Heart left ventricle (tissue), 16 donors: ENCODE measurements around the gene MPDZ. TPM values are rescaled to one million over a fixed set of nuclear protein-coding genes. Genes with fewer than 3 reads are reported as not detected.

Source experiments
- ATAC-seq, 4 donors: fragments of 200-7000 bp; cut with Tn5 transposase; one replicate each; pipeline ENCODE4 v1.9.1; 2020 to 2022; ENCODE audit warnings: moderate library complexity in 4 of 4, mild to moderate bottlenecking in 3 of 4, moderate number of reproducible peaks in 1 of 4
- DNase-seq, 5 donors: peaks; one replicate each; pipeline ENCODE4 v3.0.0-alpha.2; 2020
- H3K27ac ChIP-seq, 12 donors: fragments of 200-600 bp; sonication (generic) in 4 of 12; one replicate each; pipeline versions ENCODE4 v1.5.0 to v1.8.0; 2016 to 2022; ENCODE audit warnings: mild to moderate bottlenecking in 2 of 12
- H3K27me3 ChIP-seq, 9 donors: fragments of 200-600 bp; sonication (generic) in 2 of 9; one replicate each; pipeline versions ENCODE4 v1.5.1 to v1.8.0; 2016 to 2022; ENCODE audit warnings: mild to moderate bottlenecking in 3 of 9
- H3K36me3 ChIP-seq, 9 donors: fragments of 200-600 bp; sonication (generic) in 2 of 9; one replicate each; pipeline versions ENCODE4 v1.5.0 to v1.8.0; 2018 to 2022; ENCODE audit warnings: mild to moderate bottlenecking in 2 of 9
- H3K4me1 ChIP-seq, 12 donors: fragments of 200-600 bp; sonication (generic) in 4 of 12; one replicate each; pipeline versions ENCODE4 v1.5.0 to v1.8.0; 2016 to 2022; ENCODE audit warnings: mild to moderate bottlenecking in 3 of 12
- H3K4me3 ChIP-seq, 12 donors: fragments of 200-600 bp; sonication (generic) in 4 of 12; one replicate each; pipeline versions ENCODE4 v1.5.0 to v1.8.0; 2017 to 2022; ENCODE audit warnings: mild to moderate bottlenecking in 9 of 12, moderate library complexity in 4 of 12
- H3K9me3 ChIP-seq, 12 donors: fragments of 200-600 bp; sonication (generic) in 4 of 12; one replicate each; pipeline versions ENCODE4 v1.5.0 to v1.8.0; 2016 to 2022; ENCODE audit warnings: mild to moderate bottlenecking in 1 of 12
- CTCF ChIP-seq, 12 donors: fragments of 200-600 bp; sonication (generic) in 4 of 12; IDR thresholded peaks; one replicate each; pipeline versions ENCODE4 v1.5.0 to v1.8.0; 2018 to 2022; ENCODE audit warnings: antibody characterized with exemption in 12 of 12, mild to moderate bottlenecking in 5 of 12
- POLR2A ChIP-seq, 2 donors: fragments of 450-650 bp; IDR thresholded peaks; one replicate each; pipeline ENCODE4 v1.6.1; 2017; ENCODE audit warnings: antibody characterized with exemption in 2 of 2, mild to moderate bottlenecking in 2 of 2, moderate library complexity in 2 of 2
- WGBS, 4 donors: extraction: QIAGEN DNeasy Blood & Tissue Kit in 2 of 4; methylation state at CpG; one replicate each; pipeline versions ENCODE4 v1.1.5 to v1.1.7; 2013 to 2018; 5-methylcytosine and 5-hydroxymethylcytosine counted together
- intact Hi-C, 10 donors: fragments of 100-400 bp; cut with DNase I; formaldehyde crosslinking; loops; one replicate each; pipeline versions ENCODE4 v1.11.1 to v1.14.2; 2022
- polyA plus RNA-seq, 2 donors: library from polyadenylated mRNA; stranded (reverse); fragments of 200-250 nt; gene quantifications; one replicate each; pipeline ENCODE4 v1.2.3, GENCODE V29; 2013
- total RNA-seq, 9 donors: library from RNA; depleted of rRNA in 2 of 9; stranded (reverse); fragments of >200 nt in 2 of 9; fragmentation: NEBNext Ultra II Directional in 3 of 9; extraction: Animal tissue kit (Norgen Biotek cat#: 25700) in 3 of 9; gene quantifications; one replicate each; pipeline versions ENCODE4 v1.1.0 to v1.2.4, GENCODE V29; 2016 to 2023
- donor health status: ischemic (EF 13 %, LVEDD 7.1; RV severe dilation, severe dysfunction).
- donor health status: healthy with polysubstance abuse.
- donor health status: DM: no; HTN: yes; CAD: no.
- donor health status: DM: no; HTN: no; CAD: no.
- donor health status: ischemic (EF 25% LVEDD 6.9; RV normal size, moderate dysfunction).
- donor health status: ischemic (EF 25% LVEDD 5.7; RV mildly dilated, moderate dysfunction).
- donor health status: healthy.
- donor health status: DM: yes; HTN: yes; CAD: no.
- donor health status: ischemic (EF 35%, LVEDD 5.7; RV mildly dilated, moderate dysfunction).
- donor health status: nonischemic (EF 11% LVEDD 7.7; RV severe dilation, severe dysfunction).
- donor health status: DM: yes; HTN: yes; CAD: no.
- donor health status: PGD.
- donor health status: ischemic (EF 29% LVEDD 5.4; RV normal size, mild dysfunction).
- donor health status: nonischemic (EF 23%, LVEDD 6.1; RV moderate dilation, normal function).

MPDZ gene
- total and polyA plus RNA-seq, 11 donors, result 19.5 to 106 (median 64.8) TPM

GRCh38 chr9:13165956-13166355 is 113.5 kb downstream of the MPDZ start:
- Histone ChIP-seq H3K27me3 (no peaks in the 10 kb centered on the region), H3K27ac (no peak overlapping the region), H3K4me3 (no peak overlapping the region), H3K36me3 (peaks cover 0 to 95% (median 25%) of the 10 kb centered on the region in 9 donors), H3K9me3 (no peaks in the 10 kb centered on the region), H3K4me1 (no peaks in the 10 kb centered on the region)
- ATAC-seq (no peak), DNase-seq (no peak)
- no peak for TF ChIP-seq POLR2A (IDR thresholded peaks at IDR 0.05)
- TF ChIP-seq CTCF (IDR thresholded peaks at IDR 0.05), result no peak
- 93 to 98% (median 96%) methylated on average over 2 of the region's 2 CpGs for WGBS, 4 donors
- intact Hi-C loops, result no loop called here

GRCh38 chr9:13165236-13165945 is 114.1 kb downstream of the MPDZ start:
- Histone ChIP-seq H3K27ac (no peak overlapping the region), H3K4me3 (no peak overlapping the region), H3K4me1 (no peaks in the 10 kb centered on the region), H3K9me3 (no peaks in the 10 kb centered on the region), H3K36me3 (peaks cover 0 to 95% (median 26%) of the 10 kb centered on the region in 9 donors), H3K27me3 (no peaks in the 10 kb centered on the region)
- no peak for DNase-seq
- ATAC-seq, result no peak
- TF ChIP-seq CTCF (IDR thresholded peaks at IDR 0.05) (no peak), POLR2A (IDR thresholded peaks at IDR 0.05) (no peak)
- WGBS, 4 donors, result 92 to 98% (median 95%) methylated on average over 7 of the region's 7 CpGs
- intact Hi-C loops, result no loop called here

GRCh38 chr9:13163946-13164345 is 115.5 kb downstream of the MPDZ start:
- 91 to 99% (median 97%) methylated on average over 2 of the region's 2 CpGs for WGBS, 4 donors
- TF ChIP-seq POLR2A (IDR thresholded peaks at IDR 0.05) (no peak), CTCF (IDR thresholded peaks at IDR 0.05) (no peak)
- H3K9me3 ChIP-seq, result no peaks in the 10 kb centered on the region
- H3K27me3 ChIP-seq, result no peaks in the 10 kb centered on the region
- DNase-seq (no peak), ATAC-seq (no peak)
- no peaks in the 10 kb centered on the region for H3K4me1 ChIP-seq
- intact Hi-C loops, result no loop called here
- no peak overlapping the region for H3K4me3 ChIP-seq
- peaks cover 0 to 96% (median 26%) of the 10 kb centered on the region in 9 donors for H3K36me3 ChIP-seq
- H3K27ac ChIP-seq, result no peak overlapping the region

- Histone ChIP-seq H3K9me3 (no peaks in the 10 kb centered on the region), H3K4me1 (no peaks in the 10 kb centered on the region), H3K4me3 (no peak overlapping the region), H3K36me3 (peaks cover 0 to 96% (median 25%) of the 10 kb centered on the region in 9 donors), H3K27me3 (no peaks in the 10 kb centered on the region), H3K27ac (no peak overlapping the region)
- ATAC-seq (no peak), DNase-seq (no peak)
- intact Hi-C loops, result no loop called here
- TF ChIP-seq CTCF (IDR thresholded peaks at IDR 0.05) (no peak), POLR2A (IDR thresholded peaks at IDR 0.05) (no peak)
- 77 to 91% (median 82%) methylated on average over 2 of the region's 2 CpGs for WGBS, 4 donors
Observed at GRCh38 chr9:13163287-13163686, 116.2 kb downstream of the MPDZ start.
